Measurements from ENCODE around the gene KRTAP12-3.

DNA sequence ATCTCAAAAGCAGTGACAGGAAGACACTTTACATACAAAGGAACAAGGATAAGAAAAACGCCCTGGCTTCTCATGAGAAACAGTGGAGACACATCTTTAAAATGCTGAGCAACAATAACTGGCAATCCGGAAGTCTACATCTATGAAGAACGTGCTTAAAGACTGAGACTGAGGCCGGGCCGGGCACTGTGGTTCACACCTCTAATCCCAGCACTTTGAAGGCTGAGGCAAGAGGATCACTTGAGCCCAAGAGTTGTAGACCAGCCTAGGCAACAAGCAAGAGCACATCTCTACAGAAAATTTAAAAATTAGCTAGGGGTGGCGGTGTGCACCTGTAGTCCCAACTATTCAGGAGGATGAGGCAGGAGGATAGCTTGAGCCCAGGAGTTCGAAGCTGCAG, 26.3 kb downstream of the KRTAP12-3 start:
- TF ChIP-seq, protein P1, sequence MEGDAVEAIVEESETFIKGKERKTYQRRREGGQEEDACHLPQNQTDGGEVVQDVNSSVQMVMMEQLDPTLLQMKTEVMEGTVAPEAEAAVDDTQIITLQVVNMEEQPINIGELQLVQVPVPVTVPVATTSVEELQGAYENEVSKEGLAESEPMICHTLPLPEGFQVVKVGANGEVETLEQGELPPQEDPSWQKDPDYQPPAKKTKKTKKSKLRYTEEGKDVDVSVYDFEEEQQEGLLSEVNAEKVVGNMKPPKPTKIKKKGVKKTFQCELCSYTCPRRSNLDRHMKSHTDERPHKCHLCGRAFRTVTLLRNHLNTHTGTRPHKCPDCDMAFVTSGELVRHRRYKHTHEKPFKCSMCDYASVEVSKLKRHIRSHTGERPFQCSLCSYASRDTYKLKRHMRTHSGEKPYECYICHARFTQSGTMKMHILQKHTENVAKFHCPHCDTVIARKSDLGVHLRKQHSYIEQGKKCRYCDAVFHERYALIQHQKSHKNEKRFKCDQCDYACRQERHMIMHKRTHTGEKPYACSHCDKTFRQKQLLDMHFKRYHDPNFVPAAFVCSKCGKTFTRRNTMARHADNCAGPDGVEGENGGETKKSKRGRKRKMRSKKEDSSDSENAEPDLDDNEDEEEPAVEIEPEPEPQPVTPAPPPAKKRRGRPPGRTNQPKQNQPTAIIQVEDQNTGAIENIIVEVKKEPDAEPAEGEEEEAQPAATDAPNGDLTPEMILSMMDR (IDR thresholded peaks at IDR 0.05) = no peak
- TF ChIP-seq POLR2A (IDR thresholded peaks at IDR 0.05) = no peak

Data from heart left ventricle (tissue), 13 donors.